ENCODE measurements around the gene KCNH8.

Gene KCNH8

DNA sequence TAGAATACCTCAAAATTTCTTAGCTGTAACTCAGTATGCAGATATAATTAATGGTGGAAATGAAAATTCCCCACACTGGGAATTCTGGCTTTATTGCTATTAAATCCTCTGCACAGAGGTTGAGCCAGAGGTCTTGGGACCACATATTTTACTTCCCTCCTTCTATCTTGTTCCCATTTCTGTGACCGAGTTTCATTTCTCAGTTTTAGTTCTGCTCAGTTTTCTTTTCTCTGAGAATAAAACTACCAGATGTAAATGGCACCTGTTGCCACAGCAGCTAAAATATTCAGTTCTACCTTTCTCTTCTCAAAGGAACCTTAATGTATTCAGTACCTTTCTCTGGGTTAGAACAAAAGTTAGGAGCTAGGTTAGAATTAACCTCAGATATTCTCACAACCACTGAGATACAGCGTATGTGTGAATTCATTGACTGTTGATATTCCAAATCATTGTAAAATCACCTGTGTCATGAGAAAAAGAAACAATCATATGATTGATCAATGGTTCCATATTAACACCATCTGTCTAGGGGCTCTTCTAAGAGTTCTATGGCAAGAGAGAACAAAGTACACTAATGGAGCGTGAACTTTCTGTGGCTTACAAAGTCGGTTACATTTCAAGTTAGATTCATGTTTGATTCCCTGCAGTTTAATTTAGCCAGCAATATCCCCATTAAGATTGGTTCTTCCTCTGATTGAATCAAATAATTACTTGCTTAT is 411.6 kb downstream of the KCNH8 start:
- Histone ChIP-seq H3K27me3 (ENCODE audit: insufficient read depth, poor library complexity, severe bottlenecking) (no peaks in the 10 kb centered on the region), H3K4me3 (ENCODE audit: severe bottlenecking) (no peak overlapping the region), H3K36me3 (ENCODE audit: low read depth) (no peaks in the 10 kb centered on the region), H3K27ac (ENCODE audit: poor library complexity, severe bottlenecking) (no peak overlapping the region), H3K9me3 (ENCODE audit: severe bottlenecking) (no peaks in the 10 kb centered on the region), H3K4me1 (ENCODE audit: insufficient read depth, poor library complexity, severe bottlenecking) (no peaks in the 10 kb centered on the region)
- DNase-seq (ENCODE audit: low spot score) (no peak), ATAC-seq (ENCODE audit: low read depth) (no peak)
- TF ChIP-seq, protein P1, sequence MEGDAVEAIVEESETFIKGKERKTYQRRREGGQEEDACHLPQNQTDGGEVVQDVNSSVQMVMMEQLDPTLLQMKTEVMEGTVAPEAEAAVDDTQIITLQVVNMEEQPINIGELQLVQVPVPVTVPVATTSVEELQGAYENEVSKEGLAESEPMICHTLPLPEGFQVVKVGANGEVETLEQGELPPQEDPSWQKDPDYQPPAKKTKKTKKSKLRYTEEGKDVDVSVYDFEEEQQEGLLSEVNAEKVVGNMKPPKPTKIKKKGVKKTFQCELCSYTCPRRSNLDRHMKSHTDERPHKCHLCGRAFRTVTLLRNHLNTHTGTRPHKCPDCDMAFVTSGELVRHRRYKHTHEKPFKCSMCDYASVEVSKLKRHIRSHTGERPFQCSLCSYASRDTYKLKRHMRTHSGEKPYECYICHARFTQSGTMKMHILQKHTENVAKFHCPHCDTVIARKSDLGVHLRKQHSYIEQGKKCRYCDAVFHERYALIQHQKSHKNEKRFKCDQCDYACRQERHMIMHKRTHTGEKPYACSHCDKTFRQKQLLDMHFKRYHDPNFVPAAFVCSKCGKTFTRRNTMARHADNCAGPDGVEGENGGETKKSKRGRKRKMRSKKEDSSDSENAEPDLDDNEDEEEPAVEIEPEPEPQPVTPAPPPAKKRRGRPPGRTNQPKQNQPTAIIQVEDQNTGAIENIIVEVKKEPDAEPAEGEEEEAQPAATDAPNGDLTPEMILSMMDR (IDR thresholded peaks at IDR 0.05; ENCODE audit: poor library complexity, severe bottlenecking) = no peak

DNA sequence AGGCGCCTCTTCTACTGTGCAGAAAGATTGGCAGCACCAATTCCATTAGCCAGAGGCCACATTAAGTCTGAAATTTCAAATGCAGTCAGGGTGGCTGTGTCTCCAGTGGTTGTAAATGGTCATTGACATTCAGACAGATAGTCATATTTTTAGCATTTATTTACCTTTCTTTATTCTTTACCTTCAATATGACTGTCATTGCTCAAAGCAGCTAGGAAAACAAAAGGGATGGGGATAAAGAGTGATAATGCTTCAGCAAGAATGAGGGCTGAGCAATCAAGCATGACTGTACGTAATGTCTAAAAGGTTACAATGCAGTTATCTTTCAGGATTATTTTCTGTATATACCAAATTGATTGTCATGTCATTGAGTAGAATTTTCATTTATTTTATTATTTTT is 425.3 kb downstream of the KCNH8 start:
- Histone ChIP-seq H3K27me3 (ENCODE audit: insufficient read depth, poor library complexity, severe bottlenecking) (no peaks in the 10 kb centered on the region), H3K4me3 (ENCODE audit: severe bottlenecking) (no peak overlapping the region), H3K4me1 (ENCODE audit: insufficient read depth, poor library complexity, severe bottlenecking) (no peaks in the 10 kb centered on the region), H3K9me3 (ENCODE audit: severe bottlenecking) (no peaks in the 10 kb centered on the region), H3K27ac (ENCODE audit: poor library complexity, severe bottlenecking) (no peak overlapping the region), H3K36me3 (ENCODE audit: low read depth) (no peaks in the 10 kb centered on the region)
- TF ChIP-seq, protein P1 (IDR thresholded peaks at IDR 0.05; ENCODE audit: poor library complexity, severe bottlenecking) = no peak
- DNase-seq (ENCODE audit: low spot score) = no peak
- no peak for ATAC-seq (ENCODE audit: low read depth)

DNA sequence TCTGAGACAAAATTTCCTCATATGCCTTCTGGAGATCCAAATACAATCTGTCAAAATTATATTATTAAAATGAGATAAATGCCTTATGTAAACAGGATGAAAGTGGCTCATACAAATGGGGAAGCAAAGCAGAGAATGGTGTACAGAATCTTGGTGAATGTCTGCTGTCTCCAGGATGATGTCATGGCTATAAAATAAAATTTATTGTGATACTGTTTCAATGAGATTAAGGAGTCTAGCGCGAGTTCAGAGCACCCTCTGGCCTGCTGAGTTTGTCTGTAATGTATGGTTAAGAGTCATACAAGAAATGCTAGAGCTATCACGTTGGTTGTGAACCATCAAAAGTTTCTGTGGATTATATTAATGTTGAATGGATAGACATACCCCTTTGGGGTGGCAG is 426.0 kb downstream of the KCNH8 start:
- Histone ChIP-seq H3K9me3 (ENCODE audit: severe bottlenecking) (no peaks in the 10 kb centered on the region), H3K27ac (ENCODE audit: poor library complexity, severe bottlenecking) (no peak overlapping the region), H3K4me3 (ENCODE audit: severe bottlenecking) (no peak overlapping the region), H3K36me3 (ENCODE audit: low read depth) (no peaks in the 10 kb centered on the region), H3K4me1 (ENCODE audit: insufficient read depth, poor library complexity, severe bottlenecking) (no peaks in the 10 kb centered on the region), H3K27me3 (ENCODE audit: insufficient read depth, poor library complexity, severe bottlenecking) (no peaks in the 10 kb centered on the region)
- TF ChIP-seq, protein P1 (IDR thresholded peaks at IDR 0.05; ENCODE audit: poor library complexity, severe bottlenecking) = no peak
- ATAC-seq (ENCODE audit: low read depth) (no peak), DNase-seq (ENCODE audit: low spot score) (no peak)

DNA sequence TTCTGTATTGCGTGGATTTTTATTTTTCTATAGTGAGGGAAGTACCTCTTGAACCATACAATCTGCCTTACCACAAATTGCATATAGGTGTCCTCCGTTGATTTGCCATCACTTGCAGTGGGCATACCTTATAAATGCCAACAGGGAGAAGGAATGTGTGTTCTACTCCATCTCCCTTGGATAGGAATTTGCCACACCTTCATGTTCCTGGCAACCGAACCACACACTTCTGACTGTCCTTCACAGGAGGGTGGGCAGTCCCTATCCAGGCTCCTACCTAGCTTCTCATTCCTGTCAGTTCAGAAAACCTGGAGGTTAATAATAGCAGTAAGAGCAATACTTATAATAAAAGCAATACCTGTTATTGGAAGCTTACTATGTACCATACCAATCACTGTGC is 428.0 kb downstream of the KCNH8 start:
- no peak for ATAC-seq (ENCODE audit: low read depth)

More for the DNA sequence above, 428.0 kb downstream of the KCNH8 start:
- H3K9me3 ChIP-seq (ENCODE audit: severe bottlenecking) = no peaks in the 10 kb centered on the region
- no peaks in the 10 kb centered on the region for H3K36me3 ChIP-seq (ENCODE audit: low read depth)
- no peak overlapping the region for H3K27ac ChIP-seq (ENCODE audit: poor library complexity, severe bottlenecking)
- no peaks in the 10 kb centered on the region for H3K4me1 ChIP-seq (ENCODE audit: insufficient read depth, poor library complexity, severe bottlenecking)
- no peaks in the 10 kb centered on the region for H3K27me3 ChIP-seq (ENCODE audit: insufficient read depth, poor library complexity, severe bottlenecking)
- TF ChIP-seq, protein P1 (IDR thresholded peaks at IDR 0.05; ENCODE audit: poor library complexity, severe bottlenecking) = no peak
- DNase-seq (ENCODE audit: low spot score) = no peak
- H3K4me3 ChIP-seq (ENCODE audit: severe bottlenecking) = no peak overlapping the region
